ENCODE data around the gene DIAPH2. TPM values are rescaled to one million over a fixed set of nuclear protein-coding genes. Genes with fewer than 3 reads are reported as not detected.

DIAPH2 gene
- total and polyA plus RNA-seq, 2 donors (not counting 1 experiment from before 2014, with no cell fraction given), result 4.2 to 32.4 TPM

- Histone ChIP-seq H2AFZ (ENCODE audit: insufficient read depth, low read depth, low read length, poor library complexity, severe bottlenecking) (no peak overlapping the region), H3K9ac (ENCODE audit: low read length) (no peak overlapping the region), H3K4me1 (ENCODE audit: control insufficient read depth in 2 of 2, insufficient read depth in 2 of 2, low read length in 2 of 2) (no peaks in the 10 kb centered on the region), H4K20me1 (ENCODE audit: control insufficient read depth, insufficient read depth, low read length, poor library complexity, severe bottlenecking) (no peaks in the 10 kb centered on the region), H3K79me2 (ENCODE audit: control insufficient read depth, insufficient read depth, low read length) (no peaks in the 10 kb centered on the region), H3K4me2 (replicated peaks; ENCODE audit: low read depth, low read length, poor library complexity, severe bottlenecking) (no peak overlapping the region), H3K27me3 (replicated peaks in 1 of 4; ENCODE audit: control extremely low read depth in 1 of 4, control insufficient read depth in 3 of 4, insufficient read depth in 4 of 4, low read length in 3 of 4) (no peaks in the 10 kb centered on the region), H3K36me3 (replicated peaks in 1 of 2; ENCODE audit: control extremely low read depth in 1 of 2, control insufficient read depth in 1 of 2, extremely low read depth in 1 of 2, insufficient read depth in 2 of 2, low read length in 1 of 2) (no peaks in the 10 kb centered on the region), H3K27ac (ENCODE audit: low read length in 2 of 2) (no peak overlapping the region), H3K9me3 (ENCODE audit: control extremely low read depth in 1 of 3, control insufficient read depth in 2 of 3, insufficient read depth in 1 of 3, low read length in 2 of 3) (no peaks in the 10 kb centered on the region), H3K4me3 (ENCODE audit: control extremely low read depth in 1 of 5, extremely low read depth in 1 of 5, insufficient read depth in 1 of 5, low read depth in 2 of 5, low read length in 4 of 5) (no peak overlapping the region)
- Mint-ChIP-seq H3K27me3 (no peaks in the 10 kb centered on the region), H3K9me3 (ENCODE audit: insufficient read depth) (no peaks in the 10 kb centered on the region), H3K27ac (no peak overlapping the region), H3K4me1 (peaks cover 6% of the 10 kb centered on the region), H3K4me3 (no peak overlapping the region)
- ATAC-seq (ENCODE audit: low read depth), result no peak
- WGBS (ENCODE audit: insufficient coverage), result no CpG with 5 or more reads among the region's 1 CpG
- no peak for DNase-seq
- CTCF ChIA-PET, result no interaction called here
- intact Hi-C loops (cut with micrococcal nuclease), result no loop called here
- POLR2A ChIA-PET, result no interaction called here
- TF ChIP-seq EZH2 (IDR thresholded peaks at IDR 0.05; ENCODE audit: borderline replicate concordance, insufficient read depth, low read depth, low read length, poor library complexity, severe bottlenecking) (no peak), CTCF (IDR thresholded peaks at IDR 0.05) (no peak)
These were observed 471.2 kb downstream of the DIAPH2 start for GRCh38 chrX:97155816-97156215.

- H2AFZ ChIP-seq (ENCODE audit: insufficient read depth, low read depth, low read length, poor library complexity, severe bottlenecking), result no peak overlapping the region
- peaks cover 6% of the 10 kb centered on the region for H3K4me1 Mint-ChIP-seq
- H3K4me1 ChIP-seq (ENCODE audit: control insufficient read depth in 2 of 2, insufficient read depth in 2 of 2, low read length in 2 of 2), result no peaks in the 10 kb centered on the region
- no peaks in the 10 kb centered on the region for H3K79me2 ChIP-seq (ENCODE audit: control insufficient read depth, insufficient read depth, low read length)
- no peak overlapping the region for H3K4me3 ChIP-seq (ENCODE audit: control extremely low read depth in 1 of 5, extremely low read depth in 1 of 5, insufficient read depth in 1 of 5, low read depth in 2 of 5, low read length in 4 of 5)
- POLR2A ChIA-PET, result no interaction called here
- ATAC-seq (ENCODE audit: low read depth), result no peak
- TF ChIP-seq EZH2 (IDR thresholded peaks at IDR 0.05; ENCODE audit: borderline replicate concordance, insufficient read depth, low read depth, low read length, poor library complexity, severe bottlenecking), result no peak
- no peak for TF ChIP-seq CTCF (IDR thresholded peaks at IDR 0.05)
- no peak for DNase-seq
- H3K27me3 ChIP-seq (replicated peaks in 1 of 4; ENCODE audit: control extremely low read depth in 1 of 4, control insufficient read depth in 3 of 4, insufficient read depth in 4 of 4, low read length in 3 of 4), result no peaks in the 10 kb centered on the region
- no peaks in the 10 kb centered on the region for H3K27me3 Mint-ChIP-seq
- no peaks in the 10 kb centered on the region for H3K36me3 ChIP-seq (replicated peaks in 1 of 2; ENCODE audit: control extremely low read depth in 1 of 2, control insufficient read depth in 1 of 2, extremely low read depth in 1 of 2, insufficient read depth in 2 of 2, low read length in 1 of 2)
- CTCF ChIA-PET, result no interaction called here
- no peaks in the 10 kb centered on the region for H3K9me3 ChIP-seq (ENCODE audit: control extremely low read depth in 1 of 3, control insufficient read depth in 2 of 3, insufficient read depth in 1 of 3, low read length in 2 of 3)
- H3K4me3 Mint-ChIP-seq, result no peak overlapping the region
- H3K27ac ChIP-seq (ENCODE audit: low read length in 2 of 2), result no peak overlapping the region
- no peak overlapping the region for H3K27ac Mint-ChIP-seq
- intact Hi-C loops (cut with micrococcal nuclease), result no loop called here
- no peak overlapping the region for H3K9ac ChIP-seq (ENCODE audit: low read length)
- no peak overlapping the region for H3K4me2 ChIP-seq (replicated peaks; ENCODE audit: low read depth, low read length, poor library complexity, severe bottlenecking)
- H4K20me1 ChIP-seq (ENCODE audit: control insufficient read depth, insufficient read depth, low read length, poor library complexity, severe bottlenecking), result no peaks in the 10 kb centered on the region
- H3K9me3 Mint-ChIP-seq (ENCODE audit: insufficient read depth), result no peaks in the 10 kb centered on the region
- no CpG with 5 or more reads among the region's 4 CpGs for WGBS (ENCODE audit: insufficient coverage)
These were observed 473.6 kb downstream of the DIAPH2 start for GRCh38 chrX:97158269-97158668.

Measured in B cell (primary cell).